Ishikawa (cell line): Measurements from ENCODE around the gene RABGAP1L.

Experiments used
- CEBPB ChIP-seq: IDR thresholded peaks from 2 replicates; pipeline ENCODE4 v1.6.1; 2012
- CREB1 ChIP-seq: IDR thresholded peaks from 2 replicates; pipeline ENCODE4 v1.6.1; 2012; ENCODE audit warnings: low read depth
- EGR1 ChIP-seq: IDR thresholded peaks from 2 replicates; pipeline ENCODE4 v1.6.1; 2012
- EP300 ChIP-seq: IDR thresholded peaks from 2 replicates; pipeline ENCODE4 v1.6.1; 2012; ENCODE audit warnings: borderline replicate concordance
- FOXM1 ChIP-seq: IDR thresholded peaks from 2 replicates; pipeline ENCODE4 v1.6.1; 2012; ENCODE audit warnings: low read depth, borderline replicate concordance
- NFIC ChIP-seq: IDR thresholded peaks from 2 replicates; pipeline ENCODE4 v1.6.1; 2012
- RAD21 ChIP-seq: IDR thresholded peaks from 2 replicates; pipeline ENCODE4 v1.6.1; 2012; ENCODE audit warnings: low read depth
- TAF1 ChIP-seq: IDR thresholded peaks from 2 replicates; pipeline ENCODE4 v1.6.1; 2012; ENCODE audit warnings: low read depth, mild to moderate bottlenecking
- TCF12 ChIP-seq: IDR thresholded peaks from 2 replicates; pipeline ENCODE4 v1.6.1; 2012; ENCODE audit warnings: low read depth
- TEAD4 ChIP-seq: IDR thresholded peaks from 2 replicates; pipeline ENCODE4 v1.6.1; 2012
- YY1 ChIP-seq: IDR thresholded peaks from 2 replicates; pipeline ENCODE4 v1.6.1; 2012; ENCODE audit warnings: low read depth
- ZBTB7A ChIP-seq: IDR thresholded peaks from 2 replicates; pipeline ENCODE4 v1.6.1; 2012; ENCODE audit warnings: low read depth
- TF ChIP-seq, protein P1 (sequence below): IDR thresholded peaks from 2 replicates; pipeline ENCODE4 v1.6.1; 2012; ENCODE audit warnings: low read depth, mild to moderate bottlenecking
- TF ChIP-seq, protein P2 (sequence below): IDR thresholded peaks from 2 replicates; pipeline ENCODE4 v1.6.1; 2012
- TF ChIP-seq, protein P3 (sequence below): IDR thresholded peaks from 2 replicates; pipeline ENCODE4 v1.6.1; 2012

Gene RABGAP1L

DNA sequence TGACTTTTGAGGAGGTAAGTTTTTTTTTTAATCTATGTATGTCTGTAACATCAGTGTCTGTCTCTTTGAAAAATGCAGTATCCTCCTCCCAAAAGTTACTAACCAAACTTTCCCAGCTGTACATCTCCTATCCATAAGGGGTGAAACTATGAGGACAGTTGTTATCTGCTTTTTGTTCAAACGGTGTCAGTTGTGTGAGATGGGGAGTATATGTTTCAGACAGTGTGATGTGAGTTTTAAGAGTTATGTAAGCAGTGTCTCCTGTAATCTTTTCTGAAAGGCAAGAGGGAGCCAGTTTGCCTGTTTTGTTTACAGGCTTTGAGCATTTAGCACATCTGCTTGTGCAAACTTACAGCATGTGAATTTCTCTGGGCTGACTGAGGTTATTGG lies 805.6 kb downstream of the RABGAP1L start:
- TF ChIP-seq, protein P1, sequence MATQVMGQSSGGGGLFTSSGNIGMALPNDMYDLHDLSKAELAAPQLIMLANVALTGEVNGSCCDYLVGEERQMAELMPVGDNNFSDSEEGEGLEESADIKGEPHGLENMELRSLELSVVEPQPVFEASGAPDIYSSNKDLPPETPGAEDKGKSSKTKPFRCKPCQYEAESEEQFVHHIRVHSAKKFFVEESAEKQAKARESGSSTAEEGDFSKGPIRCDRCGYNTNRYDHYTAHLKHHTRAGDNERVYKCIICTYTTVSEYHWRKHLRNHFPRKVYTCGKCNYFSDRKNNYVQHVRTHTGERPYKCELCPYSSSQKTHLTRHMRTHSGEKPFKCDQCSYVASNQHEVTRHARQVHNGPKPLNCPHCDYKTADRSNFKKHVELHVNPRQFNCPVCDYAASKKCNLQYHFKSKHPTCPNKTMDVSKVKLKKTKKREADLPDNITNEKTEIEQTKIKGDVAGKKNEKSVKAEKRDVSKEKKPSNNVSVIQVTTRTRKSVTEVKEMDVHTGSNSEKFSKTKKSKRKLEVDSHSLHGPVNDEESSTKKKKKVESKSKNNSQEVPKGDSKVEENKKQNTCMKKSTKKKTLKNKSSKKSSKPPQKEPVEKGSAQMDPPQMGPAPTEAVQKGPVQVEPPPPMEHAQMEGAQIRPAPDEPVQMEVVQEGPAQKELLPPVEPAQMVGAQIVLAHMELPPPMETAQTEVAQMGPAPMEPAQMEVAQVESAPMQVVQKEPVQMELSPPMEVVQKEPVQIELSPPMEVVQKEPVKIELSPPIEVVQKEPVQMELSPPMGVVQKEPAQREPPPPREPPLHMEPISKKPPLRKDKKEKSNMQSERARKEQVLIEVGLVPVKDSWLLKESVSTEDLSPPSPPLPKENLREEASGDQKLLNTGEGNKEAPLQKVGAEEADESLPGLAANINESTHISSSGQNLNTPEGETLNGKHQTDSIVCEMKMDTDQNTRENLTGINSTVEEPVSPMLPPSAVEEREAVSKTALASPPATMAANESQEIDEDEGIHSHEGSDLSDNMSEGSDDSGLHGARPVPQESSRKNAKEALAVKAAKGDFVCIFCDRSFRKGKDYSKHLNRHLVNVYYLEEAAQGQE, result no peak

DNA sequence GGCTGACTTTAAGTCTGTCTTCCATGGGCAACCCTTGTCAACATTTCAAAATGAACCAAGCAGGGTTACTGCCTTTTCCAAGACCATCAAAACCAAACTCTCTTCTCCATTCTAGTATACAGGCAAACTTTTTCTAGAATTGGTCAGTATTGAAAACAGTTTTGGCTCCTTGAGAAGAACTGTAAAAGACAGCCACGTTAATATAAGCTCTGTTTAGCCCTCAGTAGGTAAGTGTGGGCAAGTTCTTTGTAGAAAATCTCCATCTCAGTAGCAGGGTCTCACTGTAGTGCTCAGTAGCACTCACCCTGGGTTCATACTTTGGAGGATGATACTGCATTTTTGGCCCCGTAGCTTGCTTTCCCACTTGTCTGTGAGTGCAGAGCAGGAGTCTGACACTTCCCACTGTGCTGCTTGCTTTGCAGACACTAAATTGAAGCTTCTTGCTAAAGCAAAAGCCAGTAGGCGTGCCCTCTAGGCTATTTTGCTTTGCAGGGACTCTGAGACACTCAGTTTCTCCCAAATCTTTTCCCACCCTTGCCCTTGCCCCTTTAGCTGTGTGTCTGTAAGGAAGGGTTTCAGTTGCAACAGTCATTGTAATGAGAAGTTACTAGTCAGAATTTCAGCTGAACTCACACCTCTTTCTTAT lies 806.2 kb downstream of the RABGAP1L start:
- no peak for TF ChIP-seq YY1
- TF ChIP-seq FOXM1, result no peak
- TF ChIP-seq TEAD4, result no peak

DNA sequence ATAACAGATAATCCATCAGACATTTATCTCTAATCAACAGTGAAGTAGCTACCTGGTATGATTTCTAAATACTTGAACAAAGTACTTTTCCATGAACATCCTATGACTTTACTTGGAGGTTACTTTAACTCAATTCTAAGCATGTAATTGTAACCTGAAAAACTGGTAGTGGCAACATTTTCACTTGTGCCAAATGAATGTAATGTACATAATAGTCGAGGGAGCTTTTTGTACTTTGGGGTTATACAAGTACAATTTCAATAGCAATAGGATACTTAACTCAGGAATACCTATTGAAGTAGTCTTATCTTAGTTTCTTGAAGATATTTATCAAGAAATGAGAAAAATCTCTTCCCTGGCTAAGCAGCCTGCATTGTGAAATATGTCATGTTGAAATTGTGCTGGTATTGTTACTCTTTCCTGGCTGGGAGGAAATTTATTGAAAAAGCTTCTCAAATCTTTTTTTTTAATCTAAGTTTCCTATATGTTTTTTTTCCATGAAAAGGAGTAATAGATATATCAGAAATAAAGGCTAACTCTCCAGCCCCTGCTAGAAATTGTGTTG lies 806.8 kb downstream of the RABGAP1L start:
- TF ChIP-seq, protein P1, result no peak
- no peak for TF ChIP-seq EP300
- TF ChIP-seq CREB1, result no peak
- TF ChIP-seq TAF1, result no peak
- no peak for TF ChIP-seq TEAD4
- no peak for TF ChIP-seq NFIC
- TF ChIP-seq, protein P2, sequence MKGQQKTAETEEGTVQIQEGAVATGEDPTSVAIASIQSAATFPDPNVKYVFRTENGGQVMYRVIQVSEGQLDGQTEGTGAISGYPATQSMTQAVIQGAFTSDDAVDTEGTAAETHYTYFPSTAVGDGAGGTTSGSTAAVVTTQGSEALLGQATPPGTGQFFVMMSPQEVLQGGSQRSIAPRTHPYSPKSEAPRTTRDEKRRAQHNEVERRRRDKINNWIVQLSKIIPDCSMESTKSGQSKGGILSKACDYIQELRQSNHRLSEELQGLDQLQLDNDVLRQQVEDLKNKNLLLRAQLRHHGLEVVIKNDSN, result no peak

DNA sequence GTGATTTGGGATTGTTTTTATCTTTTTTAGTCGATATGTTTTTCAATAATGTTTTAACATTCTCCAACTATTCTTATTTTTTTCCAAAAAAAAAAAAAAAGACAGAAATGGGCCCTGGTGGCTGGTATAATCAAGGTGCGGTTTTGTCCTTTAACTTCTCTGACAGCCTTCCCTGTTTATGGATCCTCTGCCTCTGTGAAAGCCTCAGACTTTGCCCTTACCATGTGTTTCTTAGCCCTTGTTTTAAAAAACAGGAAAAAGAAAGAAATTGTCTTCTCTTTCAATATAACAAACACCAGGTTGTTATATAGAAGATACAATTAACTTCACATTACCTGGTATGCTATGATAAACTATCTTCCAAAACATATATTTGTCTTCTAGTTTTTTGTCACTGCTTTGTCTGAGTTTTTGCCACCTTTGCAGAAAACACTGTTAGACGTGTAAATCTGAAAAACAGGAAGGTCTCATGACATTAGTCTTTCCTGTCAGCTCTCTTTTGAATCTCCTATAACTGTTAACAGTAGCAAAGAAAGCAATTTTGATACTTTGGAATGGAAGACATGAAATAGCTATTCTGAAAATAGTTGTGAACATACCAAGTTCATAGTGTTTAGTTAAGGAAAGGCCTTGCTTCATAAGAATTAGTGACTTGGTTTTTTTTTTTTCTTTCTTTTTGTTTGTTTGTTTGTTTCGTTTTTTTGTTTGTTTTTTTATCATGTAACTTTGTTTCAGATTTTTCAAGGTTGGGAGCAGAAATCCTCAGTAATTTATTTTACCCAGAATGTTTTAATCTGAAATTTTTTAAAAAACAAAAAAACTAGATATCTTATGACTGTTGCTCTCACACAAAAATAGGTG lies 808.8 kb downstream of the RABGAP1L start:
- TF ChIP-seq CREB1 (no peak), RAD21 (no peak), TAF1 (no peak), EGR1 (no peak), NFIC (no peak), FOXM1 (no peak), ZBTB7A (no peak), EP300 (no peak), TCF12 (no peak), CEBPB (no peak), TEAD4 (no peak), YY1 (no peak)
- TF ChIP-seq, protein P2, result no peak
- TF ChIP-seq, protein P3, sequence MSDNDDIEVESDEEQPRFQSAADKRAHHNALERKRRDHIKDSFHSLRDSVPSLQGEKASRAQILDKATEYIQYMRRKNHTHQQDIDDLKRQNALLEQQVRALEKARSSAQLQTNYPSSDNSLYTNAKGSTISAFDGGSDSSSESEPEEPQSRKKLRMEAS, result no peak
- TF ChIP-seq, protein P1, result no peak
